MM.1S (cell line): ENCODE measurements around the gene LRRC28.

Experiments used
- DNase-seq: peaks from one replicate; pipeline ENCODE4 v3.0.0-alpha.2; 2015
- H2AFZ ChIP-seq: fragments of 300-600 bp; sonication (generic); 2 replicates; pipeline ENCODE4 v1.6.0; 2016; ENCODE audit warnings: antibody characterized with exemption, low read length
- H3F3A ChIP-seq: fragments of 300-600 bp; sonication (generic); 2 replicates; pipeline ENCODE4 v1.6.1; 2016; ENCODE audit warnings: mild to moderate bottlenecking, antibody characterized with exemption, low read length, moderate library complexity, mixed read lengths; ENCODE audit not compliant: insufficient read depth
- H3K27ac ChIP-seq: fragments of 300-600 bp; sonication (generic); 2 replicates; pipeline ENCODE4 v1.5.1; 2016; ENCODE audit warnings: mild to moderate bottlenecking, low read length
- H3K27me3 ChIP-seq: fragments of 300-600 bp; sonication (generic); replicated peaks from 2 replicates; pipeline ENCODE4 v1.6.0; 2016; ENCODE audit warnings: low read length; ENCODE audit not compliant: insufficient read depth
- H3K36me3 ChIP-seq: fragments of 300-600 bp; sonication (generic); replicated peaks from 2 replicates; pipeline ENCODE4 v1.6.1; 2016; ENCODE audit warnings: mild to moderate bottlenecking, low read length, mixed read lengths; ENCODE audit not compliant: insufficient read depth
- H3K4me1 ChIP-seq: fragments of 300-600 bp; sonication (generic); 2 replicates; pipeline ENCODE4 v1.6.1; 2016; ENCODE audit warnings: low read length, mixed read lengths
- H3K4me2 ChIP-seq: fragments of 300-600 bp; sonication (generic); 2 replicates; pipeline ENCODE4 v1.6.0; 2016; ENCODE audit warnings: low read depth, low read length
- H3K4me3 ChIP-seq: fragments of 300-600 bp; sonication (generic); 2 replicates; pipeline ENCODE4 v1.5.1; 2016; ENCODE audit warnings: low read length, mixed read lengths
- H3K79me2 ChIP-seq: fragments of 300-600 bp; sonication (generic); 2 replicates; pipeline ENCODE4 v1.6.1; 2016; ENCODE audit warnings: mixed run types, low read length, mixed read lengths
- H3K9ac ChIP-seq: fragments of 300-600 bp; sonication (generic); 2 replicates; pipeline ENCODE4 v1.6.1; 2016; ENCODE audit warnings: low read length, mixed read lengths
- H3K9me2 ChIP-seq: fragments of 300-600 bp; sonication (generic); replicated peaks from 2 replicates; pipeline ENCODE4 v1.6.1; 2016; ENCODE audit warnings: mild to moderate bottlenecking, low read length, mixed read lengths; ENCODE audit not compliant: insufficient read depth
- H3K9me3 ChIP-seq: fragments of 300-600 bp; sonication (generic); replicated peaks from 2 replicates; pipeline ENCODE4 v1.6.1; 2016; ENCODE audit warnings: mild to moderate bottlenecking, low read length, mixed read lengths; ENCODE audit not compliant: insufficient read depth
- H4K20me1 ChIP-seq: fragments of 300-600 bp; sonication (generic); 2 replicates; pipeline ENCODE4 v1.6.1; 2016; ENCODE audit warnings: mild to moderate bottlenecking, low read length, moderate library complexity, mixed read lengths; ENCODE audit not compliant: insufficient read depth
- EZH2 ChIP-seq: fragments of 300-600 bp; sonication (generic); optimal IDR thresholded peaks from 2 replicates; pipeline ENCODE3; 2017; ENCODE audit warnings: low read depth, mild to moderate bottlenecking, antibody characterized with exemption, low read length, mixed read lengths
- EZH2phosphoT487 ChIP-seq: fragments of 300-600 bp; sonication (generic); IDR thresholded peaks from 2 replicates; pipeline ENCODE4 v1.6.1; 2018; ENCODE audit warnings: antibody characterized with exemption, low read length
- TF ChIP-seq, protein P1 (sequence below): fragments of 300-600 bp; sonication (generic); IDR thresholded peaks from 2 replicates; pipeline ENCODE4 v1.5.1; 2016; ENCODE audit warnings: antibody characterized with exemption, low read length, mixed read lengths

The LRRC28 gene

DNA sequence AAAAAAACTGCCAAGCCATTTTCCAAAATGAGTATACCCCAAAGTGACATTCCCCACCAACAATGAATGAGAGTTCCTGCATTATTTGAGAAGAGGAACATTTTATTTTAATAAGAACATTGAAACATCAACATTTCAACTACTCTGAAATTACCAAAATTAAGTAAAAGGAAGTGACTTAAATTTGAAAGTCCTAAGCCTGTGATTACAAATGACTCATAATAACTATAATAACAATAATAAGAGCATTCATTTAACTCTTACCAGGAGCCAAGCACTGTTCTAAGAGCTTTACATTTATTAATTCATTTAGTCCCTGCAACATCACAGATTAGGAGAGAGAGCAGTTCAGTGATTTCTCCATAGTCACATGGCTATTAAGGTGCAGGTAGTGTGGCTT lies 32.4 kb downstream of the LRRC28 start:
- Histone ChIP-seq H3K27ac (no peak overlapping the region), H3K9me2 (no peaks in the 10 kb centered on the region), H2AFZ (no peak overlapping the region), H3K9ac (no peak overlapping the region), H3K9me3 (no peaks in the 10 kb centered on the region), H3K4me2 (no peak overlapping the region), H3K27me3 (no peaks in the 10 kb centered on the region), H3K4me1 (0 out of 2 replicates have a peak, but pooled peaks cover 18% of the 10 kb centered on the region), H3F3A (no peaks in the 10 kb centered on the region; the same call in 1 of the 2 replicates), H3K79me2 (no peaks in the 10 kb centered on the region), H4K20me1 (no peaks in the 10 kb centered on the region), H3K4me3 (no peak overlapping the region), H3K36me3 (no peaks in the 10 kb centered on the region)
- no peak for TF ChIP-seq EZH2
- TF ChIP-seq EZH2phosphoT487, result no peak
- TF ChIP-seq, protein P1, sequence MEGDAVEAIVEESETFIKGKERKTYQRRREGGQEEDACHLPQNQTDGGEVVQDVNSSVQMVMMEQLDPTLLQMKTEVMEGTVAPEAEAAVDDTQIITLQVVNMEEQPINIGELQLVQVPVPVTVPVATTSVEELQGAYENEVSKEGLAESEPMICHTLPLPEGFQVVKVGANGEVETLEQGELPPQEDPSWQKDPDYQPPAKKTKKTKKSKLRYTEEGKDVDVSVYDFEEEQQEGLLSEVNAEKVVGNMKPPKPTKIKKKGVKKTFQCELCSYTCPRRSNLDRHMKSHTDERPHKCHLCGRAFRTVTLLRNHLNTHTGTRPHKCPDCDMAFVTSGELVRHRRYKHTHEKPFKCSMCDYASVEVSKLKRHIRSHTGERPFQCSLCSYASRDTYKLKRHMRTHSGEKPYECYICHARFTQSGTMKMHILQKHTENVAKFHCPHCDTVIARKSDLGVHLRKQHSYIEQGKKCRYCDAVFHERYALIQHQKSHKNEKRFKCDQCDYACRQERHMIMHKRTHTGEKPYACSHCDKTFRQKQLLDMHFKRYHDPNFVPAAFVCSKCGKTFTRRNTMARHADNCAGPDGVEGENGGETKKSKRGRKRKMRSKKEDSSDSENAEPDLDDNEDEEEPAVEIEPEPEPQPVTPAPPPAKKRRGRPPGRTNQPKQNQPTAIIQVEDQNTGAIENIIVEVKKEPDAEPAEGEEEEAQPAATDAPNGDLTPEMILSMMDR, result no peak
- no peak for DNase-seq

GRCh38 chr15:99291643-99292042 lies 40.4 kb downstream of the LRRC28 start:
- Histone ChIP-seq H3K27ac (no peak overlapping the region), H3K4me2 (no peak overlapping the region), H3K9me2 (no peaks in the 10 kb centered on the region), H4K20me1 (no peaks in the 10 kb centered on the region), H3K4me3 (no peak overlapping the region), H3K36me3 (no peaks in the 10 kb centered on the region), H3K9me3 (no peaks in the 10 kb centered on the region), H3K4me1 (0 out of 2 replicates have a peak, but pooled peaks cover under 1% of the 10 kb centered on the region), H3K79me2 (no peaks in the 10 kb centered on the region), H3F3A (no peaks in the 10 kb centered on the region), H3K9ac (no peak overlapping the region), H3K27me3 (no peaks in the 10 kb centered on the region), H2AFZ (no peak overlapping the region)
- DNase-seq, result no peak
- TF ChIP-seq, protein P1, result no peak
- TF ChIP-seq EZH2phosphoT487, result no peak
- no peak for TF ChIP-seq EZH2

DNA sequence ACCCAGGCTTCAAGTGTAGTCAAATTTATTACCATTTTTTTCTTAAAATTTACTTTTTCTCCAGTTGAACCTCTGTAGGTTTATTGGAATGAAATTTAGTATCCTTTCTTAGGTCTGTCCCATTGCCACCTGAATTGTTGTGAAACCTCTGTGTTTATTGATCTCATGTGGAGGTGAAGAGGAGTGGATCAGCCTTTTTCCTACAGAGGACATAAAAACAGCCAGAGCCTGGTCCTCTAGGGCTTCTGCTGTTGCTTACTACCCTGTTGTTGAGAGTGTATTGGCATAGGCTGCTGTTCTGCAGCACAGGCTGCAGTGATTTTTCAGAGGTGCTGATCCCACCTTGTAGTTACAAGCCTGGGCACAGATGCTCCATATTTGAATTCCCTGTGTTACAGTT lies 44.6 kb downstream of the LRRC28 start:
- H3K79me2 ChIP-seq, result no peaks in the 10 kb centered on the region
- no peak overlapping the region for H3K4me3 ChIP-seq
- TF ChIP-seq, protein P1, result no peak
- TF ChIP-seq EZH2, result no peak
- TF ChIP-seq EZH2phosphoT487, result no peak
- no peaks in the 10 kb centered on the region for H3K9me2 ChIP-seq
- H3K36me3 ChIP-seq, result no peaks in the 10 kb centered on the region
- H3K27ac ChIP-seq, result no peak overlapping the region
- no peaks in the 10 kb centered on the region for H3K9me3 ChIP-seq
- H3K4me1 ChIP-seq, result no peaks in the 10 kb centered on the region
- H3K27me3 ChIP-seq, result no peaks in the 10 kb centered on the region
- no peak overlapping the region for H3K4me2 ChIP-seq
- no peaks in the 10 kb centered on the region for H3F3A ChIP-seq
- H3K9ac ChIP-seq, result no peak overlapping the region
- H2AFZ ChIP-seq, result no peak overlapping the region
- DNase-seq, result no peak
- no peaks in the 10 kb centered on the region for H4K20me1 ChIP-seq
